ENCODE data around the gene PROCA1. TPM values are rescaled to one million over a fixed set of nuclear protein-coding genes. Genes with fewer than 3 reads are reported as not detected.
A peak's percentile ranks its signal among the peaks of the same experiment; 100 is the strongest.

Gene PROCA1
- total RNA-seq, 4 donors from 2014 or later = 1.0 to 3.7 (median 3.3) TPM; not detected in 1

GRCh38 chr17:28675980-28676379 lies 35.7 kb downstream of the PROCA1 start:
- DNase-seq (ENCODE audit: low spot score in 2 of 2) = peak in 1 of 2 donors; percentile 14
- H3K4me3 ChIP-seq (ENCODE audit: low read depth, poor library complexity, severe bottlenecking) = no peak overlapping the region
- intact Hi-C loops (cut with DNase I; ENCODE audit: low total_unique reads) = no loop called here
- WGBS, 2 donors = 80 to 85% methylated on average over 7 of the region's 7 CpGs
- no peak for TF ChIP-seq POLR2A (IDR thresholded peaks at IDR 0.05)
- no peak for TF ChIP-seq CTCF (IDR thresholded peaks at IDR 0.05)

GRCh38 chr17:28675490-28675889 lies 36.2 kb downstream of the PROCA1 start:
- intact Hi-C loops (cut with DNase I; ENCODE audit: low total_unique reads) = no loop called here
- peak in 1 of 2 donors; percentile 61 for DNase-seq (ENCODE audit: low spot score in 2 of 2)
- no peak for TF ChIP-seq POLR2A (IDR thresholded peaks at IDR 0.05)
- no peak for TF ChIP-seq CTCF (IDR thresholded peaks at IDR 0.05)
- no peak overlapping the region for H3K4me3 ChIP-seq (ENCODE audit: low read depth, poor library complexity, severe bottlenecking)
- WGBS, 2 donors = 74 to 75% methylated on average over 3 of the region's 3 CpGs

GRCh38 chr17:28669918-28670317 lies 41.8 kb downstream of the PROCA1 start:
- intact Hi-C loops (cut with DNase I; ENCODE audit: low total_unique reads) = no loop called here
- no peak for TF ChIP-seq POLR2A (IDR thresholded peaks at IDR 0.05)
- TF ChIP-seq CTCF (IDR thresholded peaks at IDR 0.05) = no peak
- WGBS, 2 donors = 86 to 90% methylated on average over 1 of the region's 1 CpG
- no peak overlapping the region for H3K4me3 ChIP-seq (ENCODE audit: low read depth, poor library complexity, severe bottlenecking)
- peak in 1 of 2 donors; percentile 5 for DNase-seq (ENCODE audit: low spot score in 2 of 2)

GRCh38 chr17:28667870-28668269 lies 43.8 kb downstream of the PROCA1 start:
- no peak for TF ChIP-seq CTCF (IDR thresholded peaks at IDR 0.05)
- no peak for TF ChIP-seq POLR2A (IDR thresholded peaks at IDR 0.05)
- 36 to 56% methylated on average over 1 of the region's 1 CpG for WGBS, 2 donors
- DNase-seq (ENCODE audit: low spot score in 2 of 2) = peak in 1 of 2 donors; percentile 12
- intact Hi-C loops (cut with DNase I; ENCODE audit: low total_unique reads) = no loop called here
- no peak overlapping the region for H3K4me3 ChIP-seq (ENCODE audit: low read depth, poor library complexity, severe bottlenecking)

GRCh38 chr17:28665994-28666393 lies 45.7 kb downstream of the PROCA1 start:
- no peak for DNase-seq (ENCODE audit: low spot score in 2 of 2)
- intact Hi-C loops (cut with DNase I; ENCODE audit: low total_unique reads) = no loop called here
- no peak overlapping the region for H3K4me3 ChIP-seq (ENCODE audit: low read depth, poor library complexity, severe bottlenecking)
- WGBS, 2 donors = 76 to 82% methylated on average over 2 of the region's 2 CpGs
- TF ChIP-seq POLR2A (IDR thresholded peaks at IDR 0.05) = no peak
- no peak for TF ChIP-seq CTCF (IDR thresholded peaks at IDR 0.05)

- TF ChIP-seq POLR2A (IDR thresholded peaks at IDR 0.05) (no peak), CTCF (IDR thresholded peaks at IDR 0.05) (no peak)
- no peak overlapping the region for H3K4me3 ChIP-seq (ENCODE audit: low read depth, poor library complexity, severe bottlenecking)
- peak in 1 of 2 donors; percentile 13 for DNase-seq (ENCODE audit: low spot score in 2 of 2)
- intact Hi-C loops (cut with DNase I; ENCODE audit: low total_unique reads) = no loop called here
Observed at GRCh38 chr17:28663723-28664122, 48.0 kb downstream of the PROCA1 start.

Measured in lower leg skin (tissue), 4 donors.